HG02763 (cell line): Measurements from ENCODE around the gene SCCPDH.
"Not testable (repeated sequence)": the region's sequence is repeated elsewhere in the genome, so short reads cannot be mapped to it uniquely, and the experiment has no call there.

Source experiments
- ATAC-seq: cut with Tn5 transposase; IDR thresholded peaks from one replicate; pipeline ENCODE4 v1.9.1; 2021; ENCODE audit warnings: mild to moderate bottlenecking, moderate library complexity; ENCODE audit not compliant: unreplicated experiment

Gene SCCPDH

GRCh38 chr1:246797597-246797996 is 73.4 kb downstream of the SCCPDH start:
- ATAC-seq = no peak

DNA sequence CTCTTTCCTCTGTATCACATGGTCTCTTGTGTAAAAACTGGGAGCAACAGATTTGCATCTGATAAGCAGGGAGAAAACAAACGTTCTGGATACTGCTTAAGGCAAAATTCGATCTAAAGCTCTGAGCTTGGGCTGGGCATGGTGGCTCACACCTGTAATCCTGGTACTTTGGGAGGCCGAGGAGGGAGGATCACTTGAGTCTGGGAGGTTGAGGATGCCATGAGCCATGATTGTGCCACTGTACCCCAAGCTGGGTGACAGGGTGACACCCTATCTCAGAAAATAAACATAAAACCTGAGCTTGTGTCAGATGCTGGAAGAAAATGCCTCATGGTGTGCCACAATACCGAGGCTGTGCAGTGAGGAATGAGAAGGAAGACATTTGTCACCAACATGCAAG is 73.9 kb downstream of the SCCPDH start:
- no peak for ATAC-seq

DNA sequence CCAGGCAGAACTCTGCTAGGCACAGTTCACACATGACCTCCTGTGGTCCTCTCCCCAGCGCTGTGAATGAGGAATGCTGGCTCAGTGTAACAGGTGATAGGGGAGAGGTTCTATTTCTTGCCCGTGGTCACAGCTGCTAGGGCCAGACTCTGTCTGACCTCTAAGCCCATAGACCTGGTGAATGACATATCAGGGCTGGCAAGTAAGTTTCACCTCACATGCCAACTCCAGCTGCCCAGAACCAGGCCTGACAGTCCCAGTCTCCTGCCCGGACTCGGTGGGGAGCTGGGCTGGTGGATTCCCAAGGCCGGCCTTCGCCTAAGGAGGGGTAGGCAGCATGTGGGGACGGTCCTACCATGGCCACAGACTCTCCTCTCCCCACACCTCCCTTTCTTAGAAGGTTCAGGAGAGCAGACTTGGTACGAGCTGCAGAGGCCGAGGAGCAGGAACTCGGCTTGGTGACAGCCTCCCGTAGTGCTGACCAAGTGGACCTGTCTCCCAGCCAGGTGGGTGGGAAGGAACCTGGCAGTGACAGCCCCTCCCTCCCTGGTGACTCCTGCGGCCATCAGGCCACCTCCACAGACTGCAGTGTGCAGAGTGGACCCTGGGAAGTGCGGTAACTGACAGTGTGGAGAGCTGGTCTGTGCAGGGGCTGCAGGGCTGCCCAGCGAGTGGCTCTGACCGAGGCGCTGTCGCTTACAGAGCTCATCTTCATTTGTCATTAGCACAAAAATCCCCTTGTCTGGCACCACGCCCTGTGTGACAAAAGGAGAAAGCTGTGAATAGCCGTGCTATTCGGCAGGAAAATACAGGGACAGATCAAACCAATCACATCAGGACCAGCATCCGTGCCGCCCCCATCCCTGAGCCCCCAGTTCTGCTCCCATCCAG is 74.6 kb downstream of the SCCPDH start:
- ATAC-seq = no peak

DNA sequence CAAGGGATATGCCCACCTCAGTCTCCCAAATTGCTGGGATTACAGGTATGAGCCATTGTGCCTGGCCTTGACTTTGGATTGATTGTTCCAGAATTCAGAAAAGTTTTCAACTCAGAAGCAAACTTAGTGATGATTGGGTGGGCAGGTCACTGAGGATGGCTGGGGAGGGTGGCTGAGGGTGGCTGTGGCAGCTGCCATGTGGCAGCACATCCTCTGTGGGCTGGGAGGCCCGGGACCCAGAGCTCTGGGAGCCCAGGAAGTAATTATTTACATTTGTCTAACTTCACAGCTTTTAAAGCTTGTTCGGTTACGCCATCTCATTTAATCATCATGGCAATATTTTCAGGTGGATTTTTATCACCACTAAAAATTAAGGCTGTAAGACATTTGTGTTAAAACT is 76.1 kb downstream of the SCCPDH start:
- ATAC-seq = no peak

DNA sequence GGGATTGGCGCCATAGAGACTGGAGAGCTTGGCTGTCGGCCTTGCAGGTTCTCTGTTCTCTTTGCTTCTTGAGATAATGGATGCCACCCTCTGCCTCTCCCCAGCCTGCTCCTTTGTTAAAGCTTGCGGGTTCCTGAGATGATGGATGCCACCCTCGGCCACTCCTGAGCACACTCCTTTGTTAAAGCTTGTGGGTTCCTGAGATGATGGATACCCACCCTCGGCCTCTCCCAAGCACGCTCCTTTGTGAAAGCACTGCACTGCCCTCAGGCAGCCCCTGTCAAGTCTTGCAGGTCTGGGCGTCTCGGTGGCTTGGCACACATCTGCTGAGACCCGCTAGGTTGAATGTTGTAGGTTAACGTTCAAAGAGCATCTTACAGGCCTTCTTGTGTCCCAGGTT is 76.5 kb downstream of the SCCPDH start:
- ATAC-seq = no peak

GRCh38 chr1:246801241-246802020 is 77.2 kb downstream of the SCCPDH start:
- no peak for ATAC-seq

DNA sequence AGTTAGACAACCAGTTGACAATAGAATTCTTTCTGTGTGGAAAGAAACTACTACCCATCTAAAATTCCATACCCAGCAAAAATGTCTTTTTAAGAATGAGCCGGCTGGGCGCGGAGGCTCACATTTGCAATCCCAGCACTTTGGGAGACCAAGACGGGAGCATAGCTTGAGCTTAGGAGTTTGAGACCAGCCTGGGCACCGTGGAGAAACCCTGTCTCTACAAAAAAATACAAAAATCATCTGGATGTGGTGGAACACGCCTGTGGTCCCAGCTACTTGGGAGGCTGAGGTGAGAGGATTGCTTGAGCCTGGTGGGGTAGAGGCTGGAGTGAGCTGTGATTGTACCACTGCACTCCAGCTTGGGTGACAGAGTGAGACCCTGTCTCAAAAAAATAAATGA is 79.2 kb downstream of the SCCPDH start:
- no peak for ATAC-seq

GRCh38 chr1:246803883-246804282 is 79.7 kb downstream of the SCCPDH start:
- ATAC-seq = no peak

DNA sequence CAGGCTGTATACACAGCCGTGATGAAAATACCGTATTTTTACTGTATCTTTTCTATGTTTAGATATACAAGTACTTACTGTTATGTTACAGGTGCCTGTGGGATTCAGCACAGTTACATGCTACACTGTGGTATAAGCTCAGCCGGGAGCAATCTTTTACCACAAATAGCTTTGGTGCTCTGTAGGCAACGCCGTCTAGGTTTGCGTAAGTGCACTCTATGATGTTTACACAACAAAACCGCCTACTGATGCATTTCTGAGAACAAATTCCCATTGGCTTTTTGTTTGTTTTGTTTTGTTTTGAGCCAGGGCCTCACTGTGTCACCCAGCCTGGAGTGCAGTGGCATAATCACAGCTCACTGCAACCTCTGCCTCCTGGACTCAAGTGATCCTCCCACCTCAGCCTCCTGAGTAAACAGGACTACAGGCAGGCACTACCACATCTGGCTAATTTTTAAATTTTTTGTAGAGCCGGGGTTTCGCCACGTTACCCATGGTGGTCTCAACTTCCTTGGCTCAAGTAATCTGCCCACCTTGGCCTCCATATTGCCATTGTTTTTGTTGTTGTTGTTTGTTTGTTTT is 81.0 kb downstream of the SCCPDH start:
- ATAC-seq = no peak

DNA sequence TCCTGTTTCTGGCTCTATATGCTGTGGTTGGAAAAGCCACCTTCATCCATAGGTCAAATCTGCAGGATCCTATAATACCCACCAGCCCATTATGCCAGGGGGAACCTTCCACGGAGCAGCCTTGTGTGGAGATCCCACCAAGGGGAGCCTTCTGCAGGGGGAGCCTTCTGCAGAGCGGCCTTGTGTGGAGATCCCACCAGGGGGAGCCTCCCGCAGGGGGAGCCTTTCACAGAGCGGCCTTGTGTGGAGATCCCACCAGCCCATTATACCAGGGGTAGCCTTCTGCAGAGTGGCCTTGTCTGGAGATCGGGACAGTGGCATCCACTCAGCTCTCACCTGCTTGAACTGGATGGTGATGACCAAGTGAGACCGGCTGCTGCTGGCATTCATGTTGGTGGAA is 85.3 kb downstream of the SCCPDH start:
- ATAC-seq = no peak

GRCh38 chr1:246811985-246812384 is 87.8 kb downstream of the SCCPDH start:
- no peak for ATAC-seq

DNA sequence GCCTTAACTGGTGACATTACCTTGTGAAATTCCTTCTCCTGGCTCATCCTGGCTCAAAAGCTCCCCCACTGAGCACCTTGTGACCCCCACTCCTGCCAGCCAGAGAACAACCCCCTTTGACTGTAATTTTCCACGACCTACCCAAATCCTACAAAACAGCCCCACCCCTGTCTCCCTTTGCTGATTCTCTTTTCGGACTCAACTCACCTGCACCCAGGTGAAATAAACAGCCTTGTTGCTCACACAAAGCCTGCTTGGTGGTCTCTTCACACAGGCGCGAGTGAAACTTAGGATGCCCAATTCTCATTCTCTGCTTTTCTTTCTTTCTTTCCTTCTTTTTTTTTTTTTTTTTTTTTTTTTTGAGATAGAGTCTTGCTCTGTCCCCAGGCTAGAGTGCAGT is 89.1 kb downstream of the SCCPDH start:
- ATAC-seq = not testable (repeated sequence)

DNA sequence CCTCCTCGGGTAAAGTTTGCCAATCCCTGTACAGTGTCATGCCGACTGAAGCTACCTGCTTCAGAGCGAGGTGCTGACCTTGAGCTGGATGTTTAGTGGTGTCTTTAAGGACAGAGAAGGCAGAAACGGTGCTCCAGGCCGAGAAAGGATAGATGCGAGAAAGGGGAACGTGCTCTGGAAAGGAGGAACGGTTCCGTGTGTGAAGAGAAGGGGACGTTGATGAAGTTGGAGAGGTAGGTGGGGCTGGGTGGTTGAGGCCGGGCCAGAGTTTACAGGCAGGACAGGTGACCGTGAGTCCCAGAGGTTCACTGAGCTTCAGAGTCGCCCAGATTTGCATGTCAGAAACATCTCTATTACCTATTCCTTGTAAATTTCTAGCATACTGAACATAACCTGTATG is 90.7 kb downstream of the SCCPDH start:
- ATAC-seq = no peak

GRCh38 chr1:246815693-246816270 is 91.6 kb downstream of the SCCPDH start:
- no peak for ATAC-seq
